Vagina (tissue), 1 donor: ENCODE measurements around the gene CFAP52. TPM values are rescaled to one million over a fixed set of nuclear protein-coding genes. Genes with fewer than 3 reads are reported as not detected.

Experiments used
- total RNA-seq: library from RNA; depleted of rRNA; stranded (reverse); fragments of >200 nt; gene quantifications from one replicate; pipeline ENCODE4 v1.2.3, GENCODE V29; 2016

The CFAP52 gene
- total RNA-seq, 1 donor from 2014 or later, result 2.5 TPM

Other genes with a start within 250 kb of the CFAP52 start
- 31.2 TPM for gene STX8, start 822 bp upstream of the CFAP52 start, total RNA-seq
- gene USP43, start 68.9 kb downstream of the CFAP52 start, total RNA-seq, result 5.6 TPM
- gene DHRS7C, start 214.9 kb downstream of the CFAP52 start, total RNA-seq, result not detected
- not detected for gene GSG1L2, start 245.4 kb downstream of the CFAP52 start, total RNA-seq
- 2.9 TPM for gene GLP2R, start 249.3 kb downstream of the CFAP52 start, total RNA-seq